ENCODE data around the gene PDZK1IP1.
"Not testable (repeated sequence)": the region's sequence is repeated elsewhere in the genome, so short reads cannot be mapped to it uniquely, and the experiment has no call there.

The PDZK1IP1 gene

GRCh38 chr1:47196622-47197021, 6.8 kb upstream of the PDZK1IP1 start:
- FAIRE-seq = no peak
- no peak for DNase-seq (ENCODE audit: low spot score)

- not testable (repeated sequence) for DNase-seq (ENCODE audit: low spot score); FAIRE-seq
Observed at GRCh38 chr1:47195981-47196380, 6.1 kb upstream of the PDZK1IP1 start.

GRCh38 chr1:47194311-47194710, 4.5 kb upstream of the PDZK1IP1 start:
- no peak for FAIRE-seq
- DNase-seq (ENCODE audit: low spot score) = no peak

- not testable (repeated sequence) for FAIRE-seq; DNase-seq (ENCODE audit: low spot score)
Observed at GRCh38 chr1:47193496-47193895, 3.7 kb upstream of the PDZK1IP1 start.

GRCh38 chr1:47192458-47193384, 2.9 kb upstream of the PDZK1IP1 start:
- peak; percentile 48 for FAIRE-seq
- DNase-seq (ENCODE audit: low spot score) = peak; percentile 78

- no peak for DNase-seq (ENCODE audit: low spot score)
Observed at GRCh38 chr1:47191940-47192457, 2.2 kb upstream of the PDZK1IP1 start.

GRCh38 chr1:47190857-47191256, 1.0 kb upstream of the PDZK1IP1 start:
- DNase-seq (ENCODE audit: low spot score) (no peak), FAIRE-seq (no peak)

More at GRCh38 chr1:47191940-47192457, 2.2 kb upstream of the PDZK1IP1 start:
- FAIRE-seq = no peak

- FAIRE-seq = no peak
- no peak for DNase-seq (ENCODE audit: low spot score)
Observed at GRCh38 chr1:47190509-47190855, 646 bp upstream of the PDZK1IP1 start.

GRCh38 chr1:47188791-47189785, 748 bp downstream of the PDZK1IP1 start:
- no peak for FAIRE-seq
- DNase-seq (ENCODE audit: low spot score) = no peak

- no peak for FAIRE-seq
Observed at GRCh38 chr1:47187926-47188250, 1.9 kb downstream of the PDZK1IP1 start.

GRCh38 chr1:47187231-47187925, 2.5 kb downstream of the PDZK1IP1 start:
- FAIRE-seq (no peak), DNase-seq (ENCODE audit: low spot score) (no peak)

More at GRCh38 chr1:47187926-47188250, 1.9 kb downstream of the PDZK1IP1 start:
- DNase-seq (ENCODE audit: low spot score) = no peak

- FAIRE-seq (no peak), DNase-seq (ENCODE audit: low spot score) (no peak)
Observed at GRCh38 chr1:47186267-47187185, 3.3 kb downstream of the PDZK1IP1 start.

- FAIRE-seq (no peak), DNase-seq (ENCODE audit: low spot score) (no peak)
Observed at GRCh38 chr1:47184822-47185677, 4.8 kb downstream of the PDZK1IP1 start.

- no peak for DNase-seq (ENCODE audit: low spot score)
- peak; percentile 58 for FAIRE-seq
Observed at GRCh38 chr1:47184090-47184821, 5.6 kb downstream of the PDZK1IP1 start.

- FAIRE-seq (no peak), DNase-seq (ENCODE audit: low spot score) (no peak)
Observed at GRCh38 chr1:47183308-47184089, 6.3 kb downstream of the PDZK1IP1 start.

GRCh38 chr1:47182676-47183235, 7.1 kb downstream of the PDZK1IP1 start:
- no peak for FAIRE-seq
- DNase-seq (ENCODE audit: low spot score) = no peak

- DNase-seq (ENCODE audit: low spot score) = no peak
- no peak for FAIRE-seq
Observed at GRCh38 chr1:47181955-47182675, 7.7 kb downstream of the PDZK1IP1 start.

All from urothelium cell line (cell line).